ENCODE measurements around the gene SCO2. TPM values are rescaled to one million over a fixed set of nuclear protein-coding genes. Genes with fewer than 3 reads are reported as not detected.

Gene SCO2
- total RNA-seq, 4 donors from 2014 or later = 1.5 to 9.4 (median 4.4) TPM

GRCh38 chr22:50497093-50497492 lies 28.3 kb downstream of the SCO2 start:
- no peak for DNase-seq (ENCODE audit: low spot score in 2 of 2)
- intact Hi-C loops (cut with DNase I; ENCODE audit: low total_unique reads) = no loop called here
- 81 to 82% methylated on average over 6 of the region's 6 CpGs for WGBS, 2 donors
- no peak overlapping the region for H3K4me3 ChIP-seq (ENCODE audit: low read depth, poor library complexity, severe bottlenecking)
- no peak for TF ChIP-seq POLR2A (IDR thresholded peaks at IDR 0.05)
- no peak for TF ChIP-seq CTCF (IDR thresholded peaks at IDR 0.05)

DNA sequence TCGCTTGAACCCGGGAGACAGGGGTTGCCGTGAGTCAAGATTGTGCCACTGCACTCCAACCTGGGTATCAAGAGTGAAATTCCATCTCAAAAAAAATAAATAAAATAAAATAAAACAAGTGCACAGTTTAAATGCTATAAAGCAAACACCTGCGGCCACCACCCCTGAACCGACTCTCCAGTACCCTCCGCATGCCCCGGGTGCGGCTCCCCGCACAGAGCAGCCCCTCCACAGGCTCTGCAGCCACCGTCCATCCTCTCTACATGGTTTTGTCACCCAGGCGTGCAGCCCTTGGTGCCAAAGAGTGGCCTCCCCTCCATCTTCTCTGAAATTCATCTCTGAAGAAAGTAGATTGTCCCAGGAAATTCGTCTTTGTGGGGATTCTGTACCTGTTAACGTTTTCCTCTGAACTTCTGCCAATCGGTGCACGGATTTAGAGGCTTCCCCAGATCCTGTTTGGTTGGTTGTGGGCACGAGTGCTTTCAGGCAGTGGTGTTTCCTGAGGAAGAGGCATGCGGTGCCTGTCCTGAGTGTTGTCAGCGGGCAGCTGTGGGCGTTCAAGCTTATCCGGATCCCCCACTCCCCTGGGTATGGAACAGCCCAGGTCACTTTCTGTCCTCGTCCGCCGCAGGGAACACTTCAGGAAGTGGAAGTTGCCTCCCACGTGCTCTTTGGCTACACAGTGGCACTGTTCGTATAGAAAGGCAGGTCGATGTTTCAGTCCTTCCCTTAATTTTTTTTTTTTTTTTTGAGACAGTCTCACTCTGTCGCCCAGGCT lies 34.7 kb downstream of the SCO2 start:
- no peak for TF ChIP-seq CTCF (IDR thresholded peaks at IDR 0.05)
- TF ChIP-seq POLR2A (IDR thresholded peaks at IDR 0.05) = no peak
- no peak for DNase-seq (ENCODE audit: low spot score in 2 of 2)
- WGBS, 2 donors = 63 to 69% methylated on average over 27 of the region's 27 CpGs
- intact Hi-C loops (cut with DNase I; ENCODE audit: low total_unique reads) = no loop called here
- no peak overlapping the region for H3K4me3 ChIP-seq (ENCODE audit: low read depth, poor library complexity, severe bottlenecking)

DNA sequence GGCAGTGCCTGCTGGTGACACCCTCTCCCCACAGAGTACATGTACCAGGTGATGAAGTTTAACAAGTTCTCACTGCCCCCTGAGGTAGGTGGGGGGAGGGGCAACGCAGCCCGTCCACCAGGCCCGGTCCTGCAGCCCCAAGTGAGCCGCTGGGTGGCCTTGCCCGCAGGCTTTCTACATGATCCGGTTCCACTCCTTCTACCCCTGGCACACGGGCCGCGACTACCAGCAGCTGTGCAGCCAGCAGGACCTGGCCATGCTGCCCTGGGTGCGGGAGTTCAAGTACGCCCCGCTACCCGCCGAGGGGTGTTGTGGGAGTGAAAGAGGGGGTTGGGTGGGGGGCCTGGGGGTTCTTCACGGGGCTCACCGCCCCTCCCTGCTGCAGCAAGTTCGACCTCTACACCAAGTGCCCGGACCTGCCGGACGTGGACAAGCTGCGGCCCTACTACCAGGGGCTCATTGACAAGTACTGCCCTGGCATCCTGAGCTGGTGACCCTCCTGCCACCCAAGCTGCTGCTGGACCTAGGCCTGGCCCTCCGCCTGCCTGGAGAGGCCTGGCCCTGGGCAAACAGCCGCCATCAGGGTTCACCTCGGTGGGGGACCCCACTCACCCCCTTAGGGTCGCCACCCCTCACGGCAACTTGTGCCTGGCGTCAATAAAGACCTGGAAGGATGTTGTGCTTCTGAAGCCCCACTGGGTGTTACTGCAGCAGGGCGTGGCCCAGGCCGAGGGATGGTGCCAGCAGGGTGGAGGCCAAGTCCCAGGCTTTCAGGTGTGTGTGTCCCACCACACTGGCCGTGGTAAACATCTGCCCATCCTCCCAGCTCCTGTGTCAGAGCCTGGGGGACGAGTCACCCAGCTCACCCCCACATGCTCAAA lies 35.8 kb downstream of the SCO2 start:
- intact Hi-C loops (cut with DNase I; ENCODE audit: low total_unique reads) = no loop called here

DNA sequence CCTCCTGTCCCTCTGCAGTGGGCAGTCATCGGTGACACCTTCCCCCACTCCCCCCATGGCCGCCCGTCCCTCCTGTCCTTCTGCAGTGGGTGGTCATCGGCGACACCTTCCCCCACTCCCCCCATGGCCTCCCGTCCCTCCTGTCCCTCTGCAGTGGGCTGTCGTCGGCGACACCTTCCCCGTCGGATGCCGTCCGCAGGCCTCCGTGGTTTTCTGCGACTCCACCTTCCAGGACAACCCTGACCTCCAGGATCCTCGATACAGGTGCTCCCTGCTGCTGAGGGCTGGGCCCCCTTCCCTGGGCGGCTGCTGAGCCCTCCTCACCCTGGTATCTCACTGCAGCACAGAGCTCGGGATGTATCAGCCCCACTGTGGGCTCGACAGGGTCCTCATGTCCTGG lies 36.5 kb downstream of the SCO2 start:
- intact Hi-C loops (cut with DNase I; ENCODE audit: low total_unique reads) = no loop called here
- no peak overlapping the region for H3K4me3 ChIP-seq (ENCODE audit: low read depth, poor library complexity, severe bottlenecking)
- no peak for TF ChIP-seq CTCF (IDR thresholded peaks at IDR 0.05)
- TF ChIP-seq POLR2A (IDR thresholded peaks at IDR 0.05) = no peak
- DNase-seq (ENCODE audit: low spot score in 2 of 2) = no peak
- 81 to 88% methylated on average over 19 of the region's 19 CpGs for WGBS, 2 donors

More for the DNA sequence above, 35.8 kb downstream of the SCO2 start:
- DNase-seq (ENCODE audit: low spot score in 2 of 2) = no peak
- TF ChIP-seq CTCF (IDR thresholded peaks at IDR 0.05) = no peak
- no peak for TF ChIP-seq POLR2A (IDR thresholded peaks at IDR 0.05)
- WGBS, 2 donors = 66 to 81% methylated on average over 16 to 23 of the region's 31 CpGs
- no peak overlapping the region for H3K4me3 ChIP-seq (ENCODE audit: low read depth, poor library complexity, severe bottlenecking)

GRCh38 chr22:50488006-50488677 lies 37.3 kb downstream of the SCO2 start:
- H3K4me3 ChIP-seq (ENCODE audit: low read depth, poor library complexity, severe bottlenecking) = no peak overlapping the region
- no peak for DNase-seq (ENCODE audit: low spot score in 2 of 2)
- intact Hi-C loops (cut with DNase I; ENCODE audit: low total_unique reads) = no loop called here
- TF ChIP-seq CTCF (IDR thresholded peaks at IDR 0.05) = no peak
- TF ChIP-seq POLR2A (IDR thresholded peaks at IDR 0.05) = no peak
- WGBS, 2 donors = 79 to 84% methylated on average over 12 to 14 of the region's 18 CpGs
